Ramos (cell line): ENCODE data around the gene ATP8A2.
"Not testable (repeated sequence)": the region's sequence is repeated elsewhere in the genome, so short reads cannot be mapped to it uniquely, and the experiment has no call there.

ENCODE experiments used
- in situ Hi-C: fragments of 300-500 bp; cut with MboI; formaldehyde crosslinking; loops from one replicate; pipeline ENCODE4 v1.14.3; 2022; ENCODE audit warnings: low sequenced_read_pairs; ENCODE audit not compliant: unreplicated experiment

The ATP8A2 gene

DNA sequence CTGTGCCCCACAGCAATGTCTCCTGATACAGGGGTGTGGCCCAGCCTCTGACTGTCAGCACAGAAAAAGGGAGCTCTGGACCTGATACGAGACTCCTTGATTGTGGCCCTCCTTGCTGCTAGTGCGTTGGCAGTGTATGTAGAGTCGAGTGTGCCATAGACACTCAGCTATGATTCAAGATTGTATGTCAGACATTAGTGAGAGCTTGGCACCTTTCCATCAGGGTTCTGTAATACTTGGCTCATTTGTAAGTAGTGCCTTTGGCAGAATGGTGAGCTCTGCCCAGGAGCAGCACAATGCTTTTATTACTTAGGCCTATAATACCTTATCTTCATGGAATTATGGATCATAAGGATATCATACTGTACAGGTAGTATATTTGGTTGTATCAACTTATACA lies 83.4 kb downstream of the ATP8A2 start:
- in situ Hi-C loops = no loop called here

DNA sequence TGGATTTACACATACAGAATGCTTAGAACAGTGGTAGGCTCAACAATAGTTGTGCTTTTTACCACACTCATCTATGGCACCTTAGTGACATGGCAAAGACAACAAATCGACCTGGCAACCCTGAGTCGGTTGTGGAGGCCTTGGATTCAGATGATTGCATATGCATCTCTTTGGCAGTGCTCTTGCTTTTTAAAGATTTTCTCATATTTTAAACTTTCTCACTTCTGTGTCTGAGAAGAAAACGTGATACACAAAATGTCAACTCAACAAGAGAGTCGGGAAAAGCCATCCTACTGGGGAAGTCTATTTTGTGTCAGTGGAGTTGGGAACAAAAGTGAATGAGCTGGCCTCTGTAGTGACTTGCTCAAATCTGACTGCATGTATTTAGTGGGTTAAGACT lies 85.8 kb downstream of the ATP8A2 start:
- in situ Hi-C loops = no loop called here

DNA sequence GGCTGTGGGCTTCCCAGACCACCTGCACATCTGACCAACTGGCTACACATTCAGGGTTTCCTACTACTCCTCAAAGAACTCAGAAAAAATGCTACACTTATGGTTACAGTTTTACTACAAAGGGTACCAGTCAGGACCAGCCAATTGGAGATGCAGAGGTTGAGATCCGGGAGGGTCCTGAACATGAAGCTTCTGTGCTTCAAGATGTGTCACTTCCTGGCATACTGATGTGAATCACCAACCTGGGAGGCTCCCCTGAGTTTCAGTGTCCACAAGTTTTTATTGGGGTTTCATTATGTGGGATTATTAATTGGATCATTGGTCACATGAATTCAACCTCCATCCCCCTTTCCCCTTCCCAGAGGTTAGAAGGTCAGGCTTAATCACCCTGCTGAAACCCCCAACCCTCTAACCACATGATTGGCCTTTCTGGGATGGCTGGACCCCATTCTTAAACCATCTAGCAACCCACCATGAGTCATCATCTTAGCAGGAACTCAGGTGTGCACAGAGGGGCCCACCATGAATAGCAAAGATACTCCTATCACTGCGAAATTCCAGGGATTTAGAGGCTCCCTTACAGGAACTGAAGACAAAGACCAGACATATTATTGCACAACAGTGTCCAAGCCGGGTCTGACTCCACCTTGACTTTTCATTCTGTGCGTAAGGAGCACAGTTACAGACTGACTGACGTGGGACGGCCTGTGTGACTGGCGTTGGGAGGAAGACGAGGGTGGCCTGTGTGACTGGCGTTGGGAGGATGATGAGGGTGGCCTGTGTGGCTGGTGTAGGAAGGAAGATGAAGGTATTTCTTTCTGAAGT lies 90.7 kb downstream of the ATP8A2 start:
- in situ Hi-C loops = no loop called here

DNA sequence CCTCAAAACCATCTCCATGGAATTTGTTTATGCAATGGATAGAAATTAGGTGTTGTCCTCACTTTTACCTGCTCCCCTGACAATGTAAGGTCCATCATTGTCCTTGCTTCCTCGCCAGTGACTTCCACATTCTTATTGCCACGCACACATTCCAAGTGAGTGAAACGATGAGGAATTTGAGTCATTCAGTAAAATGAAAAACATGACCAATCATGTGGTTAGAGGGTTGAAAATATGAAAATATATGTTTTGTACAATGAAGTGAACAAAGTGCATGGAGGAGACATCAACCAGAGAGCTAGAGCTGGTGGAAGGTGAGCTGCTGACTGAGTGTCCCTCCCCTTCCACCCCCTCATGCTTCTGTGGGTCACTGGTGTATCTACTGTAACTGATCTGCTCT lies 91.7 kb downstream of the ATP8A2 start:
- in situ Hi-C loops = no loop called here

- in situ Hi-C loops = no loop called here
These were observed 95.1 kb downstream of the ATP8A2 start for GRCh38 chr13:25466880-25467279.

GRCh38 chr13:25468325-25469168 lies 96.8 kb downstream of the ATP8A2 start:
- in situ Hi-C loops = no loop called here

DNA sequence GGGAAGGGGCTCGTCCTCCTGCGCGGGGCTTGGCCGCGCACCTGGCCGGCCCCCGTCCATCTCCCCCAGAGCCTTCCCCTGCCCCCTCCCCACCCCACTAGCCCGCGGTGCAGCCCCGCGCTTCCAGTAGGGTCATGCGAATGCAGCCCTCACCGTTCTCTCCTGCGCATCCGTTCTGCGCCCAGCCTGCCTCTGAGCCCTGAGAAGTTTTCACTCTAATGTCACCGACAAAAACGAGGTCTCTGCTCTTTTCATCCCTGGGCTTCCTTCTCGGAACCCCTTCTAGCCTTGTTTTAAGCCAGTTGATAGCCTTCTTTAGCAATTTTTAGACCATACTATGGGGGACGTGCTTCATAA lies 97.4 kb downstream of the ATP8A2 start:
- in situ Hi-C loops = no loop called here

DNA sequence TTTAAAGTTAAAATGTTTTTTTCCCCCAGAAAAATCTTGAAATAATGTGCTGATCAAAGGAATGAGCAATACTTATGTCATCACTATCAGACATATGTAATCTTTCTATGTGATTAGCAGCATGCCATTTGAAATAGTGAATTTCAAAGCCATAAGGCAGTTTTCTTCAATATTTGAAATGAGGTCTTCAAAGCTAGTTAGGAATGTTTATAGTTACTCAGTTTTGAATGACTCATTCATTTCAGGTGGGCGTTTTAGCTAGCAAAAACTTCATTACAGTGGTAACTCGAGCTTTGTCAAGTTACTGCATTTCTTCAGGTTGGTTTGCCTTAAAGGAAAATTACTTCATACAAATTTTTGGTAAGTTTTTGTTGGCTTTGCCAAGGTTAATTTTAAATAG lies 102.1 kb downstream of the ATP8A2 start:
- in situ Hi-C loops = no loop called here

DNA sequence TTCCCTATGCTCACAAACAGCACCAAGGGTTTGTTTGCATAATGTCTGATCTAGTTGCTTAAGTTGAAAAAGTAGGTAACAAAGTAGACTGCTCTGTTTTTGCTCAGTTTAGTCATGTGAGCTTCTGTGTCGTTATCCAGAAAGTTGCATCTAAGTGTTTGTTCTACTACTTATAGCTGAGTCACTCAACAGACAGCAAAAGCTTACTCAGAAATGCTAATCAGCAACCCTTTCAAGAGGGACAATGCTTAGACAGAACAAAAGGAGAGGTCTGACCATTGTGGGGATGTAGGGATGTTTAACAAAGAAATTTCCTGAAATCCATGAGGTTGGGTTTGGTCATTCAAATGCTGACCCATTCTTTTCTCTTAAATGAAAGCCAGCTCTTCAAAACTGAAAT lies 106.4 kb downstream of the ATP8A2 start:
- in situ Hi-C loops = no loop called here

GRCh38 chr13:25489238-25489637 lies 117.5 kb downstream of the ATP8A2 start:
- in situ Hi-C loops = no loop called here

DNA sequence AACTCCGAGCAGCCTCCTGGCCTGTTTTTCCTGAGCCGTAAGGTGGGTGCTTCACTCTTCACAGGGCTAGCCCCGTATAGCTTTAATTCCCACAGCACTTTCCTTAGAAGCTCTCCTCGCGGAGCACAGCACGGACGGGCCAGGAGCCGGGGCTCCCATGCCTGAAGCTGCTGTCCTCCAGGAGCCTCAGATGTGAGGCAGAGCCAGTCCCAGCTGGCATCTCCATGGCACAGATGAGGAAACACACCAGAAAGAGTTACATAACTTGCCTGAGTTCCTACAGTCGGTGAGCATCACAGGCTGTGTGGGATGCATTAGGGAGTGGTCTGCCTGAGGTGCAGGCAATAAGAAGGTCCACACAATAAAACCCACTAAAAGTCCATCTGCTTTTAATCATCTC lies 118.5 kb downstream of the ATP8A2 start:
- in situ Hi-C loops = no loop called here

DNA sequence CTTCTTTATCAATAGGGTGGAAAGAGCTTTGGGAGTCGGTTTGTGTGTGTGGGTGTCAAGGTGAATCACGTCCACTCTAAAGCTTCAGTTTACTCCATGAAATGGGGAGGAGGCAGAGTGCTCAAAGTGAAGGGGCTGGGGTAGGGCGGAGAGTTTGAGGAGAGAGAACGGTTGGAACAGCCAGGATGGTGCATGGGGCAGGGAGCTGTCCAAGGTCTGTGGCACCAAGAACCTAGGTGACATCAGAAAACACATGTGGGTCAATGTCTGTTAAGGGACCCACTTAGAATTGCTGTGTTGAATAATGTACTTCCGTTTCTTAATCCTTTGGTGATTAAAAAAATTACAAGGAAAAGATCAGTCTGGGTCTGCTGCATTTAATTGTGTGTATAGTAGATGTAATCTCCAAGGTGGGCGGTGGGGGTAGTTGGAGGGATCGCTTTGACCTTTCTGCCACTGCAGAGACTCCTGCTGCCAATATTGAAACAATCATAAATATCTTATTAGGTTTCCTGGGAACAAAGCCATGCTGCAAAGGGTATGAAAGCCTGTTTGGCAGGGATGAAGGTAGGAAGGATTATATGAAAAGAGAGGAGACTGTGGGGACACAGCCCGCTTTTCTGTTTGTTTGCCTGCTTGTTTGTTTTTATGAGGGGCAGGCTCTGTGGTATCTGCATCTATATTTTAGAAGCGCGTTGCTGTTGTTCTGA lies 122.3 kb downstream of the ATP8A2 start:
- in situ Hi-C loops = no loop called here

GRCh38 chr13:25494698-25495411 lies 123.1 kb downstream of the ATP8A2 start:
- in situ Hi-C loops = no loop called here

GRCh38 chr13:25501231-25501630 lies 129.5 kb downstream of the ATP8A2 start:
- in situ Hi-C loops = no loop called here

- in situ Hi-C loops = no loop called here
These were observed 130.3 kb downstream of the ATP8A2 start for GRCh38 chr13:25502031-25502430.

DNA sequence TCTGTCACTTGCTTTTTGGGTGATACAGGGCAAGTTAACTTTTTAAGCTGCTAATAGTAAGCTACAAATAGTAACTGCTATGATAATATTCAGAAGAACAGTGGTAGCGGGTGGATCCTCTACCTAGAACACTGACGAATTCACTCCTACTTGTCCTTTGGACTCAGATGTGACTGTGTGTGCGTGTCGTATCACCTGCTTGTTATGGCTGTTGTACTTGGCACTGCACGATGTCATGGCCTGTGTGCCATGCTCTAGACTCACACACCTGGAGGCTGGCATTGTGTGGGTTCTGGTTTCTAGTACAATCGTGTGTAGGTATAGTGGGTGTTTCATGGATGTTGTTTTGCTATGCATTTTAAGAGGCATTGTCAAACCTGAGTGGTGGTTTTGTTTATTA lies 130.8 kb downstream of the ATP8A2 start:
- in situ Hi-C loops = no loop called here

DNA sequence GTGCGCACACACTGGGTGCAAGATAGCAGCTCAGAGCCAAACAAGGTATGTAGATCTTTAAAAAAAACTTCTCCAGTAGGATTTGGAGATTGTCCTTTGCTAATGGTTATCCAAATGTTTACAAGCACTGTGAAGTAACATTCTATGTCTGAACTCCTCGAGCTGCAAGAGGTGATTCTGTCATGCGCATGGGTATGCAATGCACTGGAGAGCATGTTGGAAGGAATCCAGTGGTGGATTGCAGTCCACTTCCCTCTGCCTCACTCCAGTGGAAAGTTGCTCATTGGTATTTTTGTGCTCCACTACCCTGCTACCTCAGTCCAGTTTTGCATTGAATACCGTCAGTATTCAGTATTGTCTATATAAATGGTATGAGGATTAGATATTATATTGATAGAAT lies 132.1 kb downstream of the ATP8A2 start:
- in situ Hi-C loops = no loop called here

DNA sequence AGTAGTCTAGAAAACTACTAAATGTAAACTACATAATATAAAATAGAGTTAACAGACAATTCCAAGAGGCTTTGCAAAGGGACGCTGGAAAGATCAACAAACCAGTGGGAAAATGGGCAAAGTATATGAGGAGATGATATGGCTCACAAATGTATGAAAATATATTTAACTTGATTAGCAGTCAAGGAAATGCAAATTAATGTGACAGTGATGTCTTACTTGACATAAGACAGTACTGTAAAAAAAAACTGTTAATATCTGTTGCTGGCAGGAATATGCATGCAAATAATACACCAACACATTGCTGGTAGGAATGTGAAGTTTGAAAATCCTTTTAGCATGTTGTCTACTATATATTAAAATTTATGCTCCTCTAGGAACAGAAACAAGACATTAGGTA lies 136.1 kb downstream of the ATP8A2 start:
- in situ Hi-C loops = no loop called here

DNA sequence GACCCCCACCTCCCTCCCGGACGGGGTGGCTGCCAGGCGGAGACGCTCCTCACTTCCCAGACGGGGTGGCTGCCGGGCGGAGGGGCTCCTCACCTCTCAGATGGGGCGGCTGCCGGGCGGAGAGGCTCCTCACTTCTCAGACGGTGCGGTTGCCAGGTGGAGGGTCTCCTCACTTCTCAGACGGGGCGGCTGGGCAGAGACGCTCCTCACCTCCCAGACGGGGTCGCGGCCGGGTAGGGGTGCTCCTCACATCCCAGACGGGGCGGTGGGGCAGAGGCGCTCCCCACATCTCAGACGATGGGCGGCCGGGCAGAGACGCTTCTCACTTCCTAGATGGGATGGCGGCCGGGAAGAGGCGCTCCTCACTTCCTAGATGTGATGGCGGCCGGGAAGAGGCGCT lies 141.3 kb downstream of the ATP8A2 start:
- in situ Hi-C loops = not testable (repeated sequence)

DNA sequence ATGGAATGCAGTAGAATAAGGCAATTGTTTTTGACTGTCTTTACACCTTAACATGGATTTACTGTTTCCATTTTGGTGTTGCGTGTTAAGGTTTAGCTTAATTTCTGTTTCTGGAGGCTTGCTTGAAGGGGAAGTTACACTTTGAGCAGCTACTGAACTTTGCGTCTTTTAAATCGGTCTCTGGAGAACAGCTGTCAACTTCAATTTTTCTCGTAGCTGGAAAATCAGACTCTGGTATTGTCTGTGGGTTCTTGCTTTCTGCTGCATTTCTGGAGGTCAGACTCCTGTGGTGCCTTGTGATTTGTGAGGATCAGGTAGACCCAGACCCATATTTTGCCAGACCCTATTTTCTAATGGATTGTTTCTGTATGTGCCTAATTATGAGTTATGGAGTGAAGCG lies 146.7 kb downstream of the ATP8A2 start:
- in situ Hi-C loops = no loop called here
